HT1080 (cell line): ENCODE measurements around the gene HOXA10. TPM values are rescaled to one million over a fixed set of nuclear protein-coding genes. Genes with fewer than 3 reads are reported as not detected.
A peak's percentile ranks its signal among the peaks of the same experiment; 100 is the strongest.

Source experiments
- DNase-seq: peaks from one replicate; pipeline ENCODE4 v3.0.0-alpha.2; 2015; ENCODE audit warnings: low read depth
- total RNA-seq: library from RNA; depleted of rRNA; stranded (reverse); fragments of >200 nt; shearing (Covaris generic); gene quantifications from 2 replicates; pipeline ENCODE4 v1.2.3, GENCODE V29; 2014

Gene HOXA10
- total RNA-seq, 1 experiment from 2014 or later = 29.3 TPM

DNA sequence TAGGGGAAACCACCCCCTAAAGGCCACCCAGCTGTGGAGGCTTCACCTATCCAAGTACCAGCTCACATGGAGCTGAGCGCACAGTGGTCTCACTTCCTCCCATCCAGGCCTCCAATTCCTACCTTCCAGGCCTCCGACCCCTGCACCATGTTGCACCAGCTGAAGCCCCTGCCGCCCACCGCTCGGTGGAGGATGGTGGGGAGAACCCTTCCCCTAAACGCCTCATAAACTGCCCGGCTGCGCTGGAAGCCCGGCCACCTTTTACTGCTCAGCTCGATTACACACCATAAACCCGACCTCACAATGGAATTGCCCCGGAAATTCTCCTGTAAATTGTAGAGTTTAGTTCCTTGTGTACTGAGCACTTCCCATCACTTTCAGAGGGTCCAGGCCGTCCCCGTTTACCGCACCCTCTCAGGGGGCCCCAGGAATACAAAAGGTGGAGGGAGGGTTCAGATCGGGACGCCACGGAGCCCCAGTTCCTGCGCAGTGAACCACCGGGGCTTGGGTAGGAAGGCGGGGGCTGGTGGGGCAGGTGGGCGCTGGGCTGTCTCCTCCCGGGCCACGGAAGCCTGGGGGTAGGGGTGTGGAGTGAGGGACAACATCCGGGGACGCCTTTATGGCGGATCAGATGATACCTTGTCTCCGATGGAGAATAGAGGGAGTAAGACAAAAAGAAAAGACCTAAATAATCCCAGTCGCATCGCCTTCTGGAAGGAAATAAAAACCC, 16.3 kb downstream of the HOXA10 start:
- DNase-seq = no peak

GRCh38 chr7:27156916-27157701, 17.0 kb downstream of the HOXA10 start:
- DNase-seq = no peak

GRCh38 chr7:27156508-27156898, 17.6 kb downstream of the HOXA10 start, which contains the start of gene HOXA7:
HOXA7 (minus strand) TSS chr7:27156675; CDS start chr7:27156545, 130 bp downstream.
- no peak for DNase-seq

DNA sequence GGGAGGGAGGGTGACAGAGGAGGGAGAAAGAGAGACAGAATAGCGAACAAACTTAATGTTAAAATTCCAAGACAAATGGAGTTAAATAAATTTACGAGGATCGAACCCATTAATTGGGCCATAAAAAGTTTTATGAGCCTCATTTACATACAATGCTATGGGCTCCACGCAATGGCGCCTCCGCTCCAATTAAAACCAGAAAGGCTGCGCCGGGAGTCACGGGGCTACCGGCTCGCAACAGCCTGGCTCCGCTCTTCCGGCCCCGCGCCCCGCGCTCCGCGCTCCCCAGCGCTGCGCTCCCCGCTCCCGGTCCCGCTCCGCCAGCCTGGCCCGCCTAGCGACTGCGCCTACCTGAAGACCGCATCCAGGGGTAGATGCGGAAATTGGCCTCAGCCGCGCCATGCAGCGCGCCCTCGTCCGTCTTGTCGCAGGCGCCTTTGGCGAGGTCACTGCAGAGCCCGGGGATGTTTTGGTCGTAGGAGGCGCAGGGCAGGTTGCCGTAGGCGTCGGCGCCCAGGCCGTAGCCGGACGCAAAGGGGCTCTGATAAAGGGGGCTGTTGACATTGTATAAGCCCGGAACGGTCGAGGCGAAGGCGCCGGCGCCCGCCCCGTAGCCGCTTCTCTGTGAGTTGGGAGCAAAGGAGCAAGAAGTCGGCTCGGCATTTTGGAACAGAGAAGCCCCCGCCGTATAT, 18.2 kb downstream of the HOXA10 start:
- DNase-seq = no peak

DNA sequence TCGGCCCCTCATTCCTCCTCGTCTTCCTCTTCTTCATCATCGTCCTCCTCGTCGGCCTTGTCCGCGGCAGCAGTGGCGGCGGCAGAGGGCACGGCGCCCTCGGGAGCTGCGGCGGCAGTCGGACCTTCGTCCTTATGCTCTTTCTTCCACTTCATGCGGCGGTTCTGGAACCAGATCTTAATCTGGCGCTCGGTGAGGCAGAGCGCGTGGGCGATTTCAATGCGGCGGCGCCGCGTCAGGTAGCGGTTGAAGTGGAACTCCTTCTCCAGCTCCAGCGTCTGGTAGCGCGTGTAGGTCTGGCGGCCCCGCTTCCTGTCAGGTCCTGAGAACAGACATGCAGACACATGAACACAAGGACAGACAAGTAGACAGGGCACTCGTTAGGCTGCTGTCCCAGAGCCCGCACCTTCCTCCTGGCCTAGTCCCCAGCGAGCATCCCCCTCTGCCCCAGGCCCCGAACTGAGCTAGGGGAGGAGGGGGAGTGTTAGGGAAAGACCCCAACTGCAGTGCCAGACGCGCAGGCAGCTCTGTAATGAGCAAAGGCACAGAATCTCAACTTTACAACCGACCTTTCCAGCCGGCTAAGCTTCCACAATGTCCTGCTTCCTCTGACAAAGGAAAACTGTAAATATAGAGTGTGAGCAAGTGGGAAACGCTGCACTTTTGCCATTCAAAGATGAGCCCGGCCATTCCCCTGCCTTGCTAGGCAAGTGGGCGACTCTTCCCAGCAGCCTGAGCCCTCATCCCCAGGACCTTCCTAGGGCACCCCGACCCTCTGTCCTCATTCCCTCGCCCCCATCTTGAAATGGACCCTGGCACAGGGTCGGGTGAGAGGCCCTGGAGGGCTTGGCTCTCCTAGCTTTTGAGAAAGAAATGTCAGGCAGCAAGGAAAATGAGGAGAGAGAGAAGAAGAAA, 19.0 kb downstream of the HOXA10 start:
- DNase-seq = no peak

DNA sequence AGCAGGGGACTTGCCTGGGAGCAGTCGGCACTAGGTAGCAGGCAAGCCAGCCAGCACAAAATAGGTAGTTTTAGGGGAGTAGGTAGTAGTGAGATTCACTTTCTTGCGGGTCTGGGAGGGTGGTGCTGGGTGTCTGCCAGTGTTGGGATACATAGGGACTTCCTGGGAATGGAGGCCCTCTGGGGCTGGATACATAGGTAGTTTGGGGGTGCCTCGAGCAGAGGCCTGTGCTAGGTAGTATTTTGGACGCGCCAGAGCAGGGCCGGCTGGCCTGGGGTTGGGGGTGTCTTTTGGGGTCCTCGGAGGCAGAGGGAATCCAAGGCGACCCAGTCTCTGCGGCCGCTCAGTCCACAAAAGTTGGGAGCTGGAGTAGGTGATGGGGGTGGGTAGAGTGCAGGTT, 19.8 kb downstream of the HOXA10 start:
- no peak for DNase-seq

DNA sequence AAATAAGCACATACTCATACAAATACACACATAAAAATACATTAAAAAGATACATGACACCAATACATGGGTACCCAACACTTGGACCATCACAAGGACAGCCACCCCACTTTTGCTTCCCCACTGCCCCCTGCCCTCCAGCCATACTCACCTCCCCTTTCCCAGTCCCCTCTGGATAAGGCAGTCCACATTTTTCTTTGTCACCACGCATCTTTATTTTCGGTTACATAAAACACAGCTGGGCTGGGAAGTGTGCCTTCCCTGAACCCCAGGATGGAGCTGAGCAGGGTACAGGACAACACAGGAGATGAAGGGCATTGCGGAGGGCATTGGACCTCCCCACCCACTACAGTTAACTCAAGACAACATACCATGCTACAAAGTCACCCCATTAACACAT, 20.6 kb downstream of the HOXA10 start:
- DNase-seq = no peak

DNA sequence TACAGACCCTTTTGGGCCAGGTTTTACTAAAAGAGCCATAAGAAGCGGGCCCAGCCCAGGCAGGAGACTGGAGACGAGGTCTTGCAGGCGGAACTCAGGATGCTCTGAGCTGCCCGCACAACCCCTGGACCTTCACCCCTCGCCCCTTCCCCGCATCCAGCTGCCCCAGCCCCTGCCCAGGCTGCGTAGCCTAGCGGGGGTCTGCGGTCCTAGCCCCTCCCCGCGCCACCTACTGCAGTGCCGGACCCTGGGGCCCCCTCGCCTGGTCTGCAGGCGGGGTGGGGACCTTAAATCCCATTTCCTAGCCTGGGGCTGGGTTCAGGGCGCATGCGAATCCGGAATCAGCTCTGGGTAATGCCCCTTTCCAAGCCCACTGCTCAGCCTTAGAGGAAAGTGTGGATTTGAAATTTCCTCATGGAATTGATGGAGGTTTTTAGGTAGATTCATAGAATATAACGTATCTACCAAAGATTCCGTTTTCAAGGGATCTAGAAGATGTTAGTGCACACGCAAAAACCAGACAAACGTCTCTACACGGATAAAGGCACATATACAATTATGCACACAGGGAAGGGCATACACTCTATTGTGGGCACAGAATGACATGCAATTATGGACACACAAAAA, 21.2 kb downstream of the HOXA10 start:
- no peak for DNase-seq

GRCh38 chr7:27151931-27152815, 21.9 kb downstream of the HOXA10 start, which contains the start of gene HOXA3:
HOXA3 (minus strand) TSS chr7:27152583; CDS start chr7:27110640, 41,943 bp downstream.
- no peak for DNase-seq

DNA sequence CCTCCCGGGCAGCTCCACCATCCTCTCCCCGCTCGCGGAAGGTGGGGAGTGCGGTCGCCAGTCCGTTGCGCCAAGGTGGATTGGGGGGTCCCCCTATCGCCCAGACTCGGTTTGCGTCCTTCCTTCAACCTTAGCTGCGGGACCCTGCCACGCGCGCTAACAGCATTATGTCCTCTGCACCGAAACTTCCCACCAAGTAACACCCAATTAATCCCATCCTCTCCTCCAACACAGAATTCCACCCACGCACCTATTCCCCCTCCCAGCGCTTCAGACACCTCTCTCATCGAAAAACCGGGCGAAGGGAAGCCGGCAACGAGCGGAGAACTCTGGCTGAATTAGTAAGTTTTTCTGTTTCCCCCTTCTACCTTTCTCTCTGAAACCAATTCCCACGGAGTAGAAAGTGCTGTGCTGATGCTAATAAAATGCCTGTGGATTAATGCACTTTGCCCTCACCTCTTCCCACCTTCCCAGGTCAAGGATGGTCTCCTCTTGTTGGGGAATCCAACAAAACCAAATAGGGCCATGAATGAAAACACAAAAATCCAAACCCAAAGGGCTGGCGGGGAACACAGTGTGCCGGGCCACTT, 22.7 kb downstream of the HOXA10 start:
- DNase-seq = no peak

DNA sequence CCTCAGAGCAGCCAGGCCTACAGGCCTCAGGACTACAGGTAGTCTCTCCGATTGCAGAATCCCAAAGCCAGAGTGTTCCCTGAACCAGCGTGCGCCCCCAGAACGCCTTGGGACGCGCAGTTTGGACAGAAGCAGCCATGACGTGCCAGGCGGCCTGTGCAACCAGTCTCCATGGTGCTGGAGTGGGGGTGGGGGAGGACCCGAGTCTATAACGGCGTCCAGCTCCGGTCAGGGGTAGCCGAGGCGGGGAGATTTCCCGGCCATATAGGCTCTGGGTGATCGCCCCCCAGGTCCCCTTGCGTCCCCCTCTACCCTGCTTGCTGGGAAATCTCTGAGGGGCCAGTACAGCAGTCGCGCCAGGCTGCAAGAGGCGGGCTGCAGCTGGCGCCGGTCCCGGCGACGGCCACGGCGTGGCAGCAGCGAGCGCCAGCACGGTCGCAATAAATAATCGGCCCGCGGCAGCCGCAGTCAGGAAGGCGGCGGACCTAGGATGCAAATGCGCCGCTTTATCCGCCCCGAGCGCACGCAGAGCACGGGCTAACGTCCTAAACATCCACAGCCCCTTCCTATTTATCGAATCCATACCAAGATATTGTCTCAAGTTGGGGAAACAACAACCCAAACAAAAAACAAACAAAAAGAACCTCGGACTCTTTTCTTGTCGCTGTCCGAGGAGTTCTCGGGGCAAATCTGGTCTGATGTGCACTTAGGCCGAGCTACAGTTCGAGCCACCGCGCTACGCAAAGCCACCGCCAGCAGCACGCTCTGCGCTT, 23.4 kb downstream of the HOXA10 start:
- peak; percentile 75 for DNase-seq

GRCh38 chr7:27149842-27150567, 24.1 kb downstream of the HOXA10 start:
- DNase-seq = no peak

DNA sequence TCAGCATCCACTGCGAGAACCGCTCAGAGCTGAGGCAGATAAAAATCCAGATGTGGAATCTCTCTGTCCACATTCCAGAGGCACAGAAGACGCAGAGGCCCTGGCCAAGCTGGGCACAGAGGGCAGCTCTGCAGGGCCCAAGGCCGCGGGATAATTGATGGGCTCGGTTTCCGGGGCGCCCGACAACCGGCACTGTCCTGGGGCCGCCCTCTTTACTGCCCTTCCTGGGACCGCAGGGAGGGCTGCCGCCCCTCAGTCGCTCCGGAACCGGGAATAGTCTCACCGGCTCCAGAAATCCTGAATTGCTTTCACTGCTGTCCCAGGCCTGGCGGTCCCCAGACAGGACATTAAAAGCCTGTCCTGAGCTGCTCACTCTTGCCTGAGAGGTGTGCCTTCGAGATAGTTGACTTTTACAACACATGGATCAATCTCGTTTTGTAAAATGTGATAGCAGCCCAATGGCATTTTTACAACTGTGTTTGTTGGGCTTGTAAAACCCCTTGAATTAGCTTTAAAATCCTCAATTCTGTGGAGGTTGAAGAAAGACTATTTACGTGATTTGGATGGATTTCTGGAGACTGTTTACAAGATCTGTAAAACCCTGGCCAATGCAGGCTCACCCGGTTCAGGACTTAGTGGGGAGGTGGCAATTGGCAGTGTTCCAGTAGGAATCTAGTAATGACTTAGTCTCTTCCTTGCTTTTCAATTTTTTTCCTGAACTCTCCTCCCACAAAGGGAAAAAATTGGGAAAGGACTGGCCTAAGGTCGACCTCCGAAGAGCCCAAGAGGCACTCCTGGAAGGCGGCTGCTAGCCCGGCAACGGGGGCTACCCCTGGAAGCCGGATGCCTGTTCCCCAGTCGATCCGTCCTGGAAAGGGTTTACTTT, 25.1 kb downstream of the HOXA10 start:
- DNase-seq = no peak

DNA sequence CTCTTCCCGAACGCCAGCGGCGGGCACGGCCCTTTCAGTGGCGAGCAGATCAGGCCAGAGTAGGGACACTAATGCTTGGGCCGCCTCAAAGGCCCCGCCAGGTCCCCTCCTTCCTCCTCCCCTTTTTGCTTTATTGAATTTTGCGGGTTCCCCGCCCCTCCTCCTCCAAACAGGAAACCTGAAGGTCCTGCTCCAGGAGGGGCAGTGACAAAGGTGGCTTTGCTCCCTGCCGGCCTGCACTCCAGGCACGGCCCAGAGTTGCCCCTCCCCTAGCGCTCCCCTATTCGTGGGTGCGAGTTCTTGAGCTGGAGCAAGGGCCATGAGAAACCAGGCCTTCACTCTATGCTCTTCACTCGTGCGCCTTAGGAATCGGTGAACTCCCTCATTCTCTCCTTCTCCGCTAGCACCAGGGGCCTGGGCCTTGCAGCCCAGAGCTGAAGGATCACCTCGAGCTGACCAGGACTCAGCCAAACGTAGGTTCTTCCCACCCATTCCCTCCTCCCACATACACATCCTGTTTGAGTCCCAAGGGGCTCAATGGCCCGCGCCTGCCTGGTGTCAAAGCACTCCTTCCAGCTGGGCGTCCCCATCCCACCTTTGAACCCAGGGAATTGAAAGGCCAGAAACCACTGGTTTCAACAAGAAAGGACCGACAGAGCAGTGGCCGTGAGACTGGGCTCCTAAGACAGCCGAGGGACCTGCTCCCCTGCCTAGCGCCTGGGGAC, 25.9 kb downstream of the HOXA10 start:
- DNase-seq = no peak

GRCh38 chr7:27147199-27148030, 26.7 kb downstream of the HOXA10 start, which contains the start of gene HOXA6:
HOXA6 (minus strand) TSS chr7:27147774; CDS start chr7:27147749, 25 bp downstream.
- DNase-seq = no peak
